Measurements from ENCODE around the gene PPP2R5B.

DNA sequence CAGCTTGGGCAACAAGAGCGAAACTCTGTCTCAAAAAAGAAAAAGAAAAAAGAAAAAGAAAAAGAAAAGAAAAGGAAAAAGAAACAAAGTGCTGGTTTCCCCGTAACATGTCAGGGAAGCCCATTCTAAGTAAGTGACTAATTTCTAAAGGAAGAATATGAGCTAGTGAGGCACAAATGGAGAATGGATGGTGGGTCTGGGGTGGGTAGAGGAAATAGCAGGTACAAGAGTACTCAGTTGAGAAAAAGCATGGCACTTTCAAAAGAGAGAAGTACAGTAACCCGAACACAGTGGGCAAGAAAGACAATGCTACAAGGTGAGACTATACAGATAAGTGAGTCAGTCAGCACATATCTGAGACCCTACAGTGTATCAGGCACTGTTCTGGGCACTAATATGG is 42.9 kb downstream of the PPP2R5B start:
- TF ChIP-seq, protein P1, sequence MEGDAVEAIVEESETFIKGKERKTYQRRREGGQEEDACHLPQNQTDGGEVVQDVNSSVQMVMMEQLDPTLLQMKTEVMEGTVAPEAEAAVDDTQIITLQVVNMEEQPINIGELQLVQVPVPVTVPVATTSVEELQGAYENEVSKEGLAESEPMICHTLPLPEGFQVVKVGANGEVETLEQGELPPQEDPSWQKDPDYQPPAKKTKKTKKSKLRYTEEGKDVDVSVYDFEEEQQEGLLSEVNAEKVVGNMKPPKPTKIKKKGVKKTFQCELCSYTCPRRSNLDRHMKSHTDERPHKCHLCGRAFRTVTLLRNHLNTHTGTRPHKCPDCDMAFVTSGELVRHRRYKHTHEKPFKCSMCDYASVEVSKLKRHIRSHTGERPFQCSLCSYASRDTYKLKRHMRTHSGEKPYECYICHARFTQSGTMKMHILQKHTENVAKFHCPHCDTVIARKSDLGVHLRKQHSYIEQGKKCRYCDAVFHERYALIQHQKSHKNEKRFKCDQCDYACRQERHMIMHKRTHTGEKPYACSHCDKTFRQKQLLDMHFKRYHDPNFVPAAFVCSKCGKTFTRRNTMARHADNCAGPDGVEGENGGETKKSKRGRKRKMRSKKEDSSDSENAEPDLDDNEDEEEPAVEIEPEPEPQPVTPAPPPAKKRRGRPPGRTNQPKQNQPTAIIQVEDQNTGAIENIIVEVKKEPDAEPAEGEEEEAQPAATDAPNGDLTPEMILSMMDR (IDR thresholded peaks at IDR 0.05), result no peak
- TF ChIP-seq POLR2A (IDR thresholded peaks at IDR 0.05), result no peak
